HG02759 (cell line): ENCODE results near the gene TRAPPC6A.

ENCODE experiments used
- ATAC-seq: cut with Tn5 transposase; IDR thresholded peaks from one replicate; pipeline ENCODE4 v1.9.1; 2021; ENCODE audit warnings: mild to moderate bottlenecking, moderate library complexity; ENCODE audit not compliant: unreplicated experiment

The TRAPPC6A gene, protein sequence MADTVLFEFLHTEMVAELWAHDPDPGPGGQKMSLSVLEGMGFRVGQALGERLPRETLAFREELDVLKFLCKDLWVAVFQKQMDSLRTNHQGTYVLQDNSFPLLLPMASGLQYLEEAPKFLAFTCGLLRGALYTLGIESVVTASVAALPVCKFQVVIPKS

DNA sequence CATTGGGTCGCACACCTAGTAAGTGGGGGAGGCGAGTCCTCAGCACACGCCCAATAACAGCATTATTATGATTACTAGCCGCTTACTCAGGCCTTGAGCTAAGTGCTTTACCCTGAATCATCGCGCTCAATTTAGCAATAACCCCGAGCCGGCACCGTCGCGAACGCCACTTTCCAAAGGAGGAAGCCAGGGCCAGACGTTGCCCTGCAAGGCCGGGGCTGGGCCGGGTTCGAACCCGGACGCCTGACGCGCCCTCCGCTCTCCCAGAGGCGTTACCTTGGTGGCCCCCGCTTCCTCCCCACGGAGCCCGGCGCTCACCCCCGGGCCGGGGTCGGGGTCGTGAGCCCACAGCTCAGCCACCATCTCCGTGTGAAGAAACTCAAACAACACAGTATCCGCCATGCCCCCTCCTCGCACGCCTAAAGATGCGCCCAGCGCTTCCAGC lies at the start of gene TRAPPC6A:
TRAPPC6A (minus strand) TSS at position 421 of the 445 bp plus-strand sequence; CDS start at position 402, 19 bp downstream.
- peak; percentile 8 for ATAC-seq

DNA sequence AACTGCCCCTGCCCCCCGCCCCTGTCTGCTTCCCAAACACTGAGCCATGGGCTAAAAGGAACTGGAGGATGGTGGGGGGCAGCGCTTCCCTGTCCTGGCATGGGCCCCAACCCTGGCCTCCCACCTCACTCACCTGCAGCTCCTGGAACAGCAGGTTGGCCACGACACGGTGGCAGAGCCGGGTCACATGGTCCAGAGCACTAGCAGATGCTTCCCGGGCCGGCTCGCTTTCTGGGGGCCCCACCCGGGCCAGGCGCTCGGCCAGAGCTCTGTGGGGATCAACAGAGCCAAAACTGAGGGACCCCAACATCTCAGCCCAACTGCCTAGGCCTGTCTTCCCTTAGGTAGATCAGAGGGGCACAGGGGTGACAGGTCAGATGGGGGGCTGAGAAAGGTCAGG lies 46.6 kb upstream of the TRAPPC6A start:
- ATAC-seq, result no peak

DNA sequence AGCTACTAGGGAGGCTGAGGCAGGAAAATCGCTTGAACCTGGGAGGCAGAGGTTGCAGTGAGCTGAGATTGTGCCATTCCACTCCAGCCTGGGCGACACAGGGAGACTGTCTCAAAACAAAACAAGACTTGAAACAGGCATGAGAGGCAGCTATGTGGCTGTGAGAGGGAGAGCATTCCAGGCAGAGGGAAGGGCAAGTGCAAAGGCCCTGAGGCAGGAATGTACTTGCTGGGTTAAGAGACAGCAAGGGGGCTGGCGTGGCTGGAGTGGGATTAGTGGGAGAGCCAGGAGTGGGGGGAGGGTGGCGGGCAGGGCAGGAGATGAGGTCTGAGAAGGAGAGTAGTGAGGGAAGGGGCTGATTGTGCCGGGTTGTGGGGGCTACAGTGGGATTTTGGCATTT lies 45.8 kb upstream of the TRAPPC6A start:
- no peak for ATAC-seq

DNA sequence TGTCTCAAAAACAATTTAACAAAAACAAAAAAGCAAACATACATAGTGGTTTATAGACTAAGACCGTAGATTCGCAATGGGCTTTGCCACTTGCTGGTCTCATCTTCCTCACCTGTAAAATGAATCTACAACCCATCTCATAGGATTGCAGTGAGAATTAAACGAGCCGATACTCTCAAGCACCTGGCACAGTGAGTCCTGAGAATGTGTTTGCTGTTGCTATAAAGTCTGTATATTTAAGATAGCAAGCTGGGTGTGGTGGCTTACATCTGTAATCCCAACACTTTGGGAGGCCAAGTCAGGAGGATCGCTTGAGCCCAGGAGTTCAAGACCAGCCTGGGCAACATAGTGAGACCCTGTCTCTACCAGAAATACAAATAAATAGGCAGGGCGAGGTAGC lies 44.7 kb upstream of the TRAPPC6A start:
- ATAC-seq, result no peak

DNA sequence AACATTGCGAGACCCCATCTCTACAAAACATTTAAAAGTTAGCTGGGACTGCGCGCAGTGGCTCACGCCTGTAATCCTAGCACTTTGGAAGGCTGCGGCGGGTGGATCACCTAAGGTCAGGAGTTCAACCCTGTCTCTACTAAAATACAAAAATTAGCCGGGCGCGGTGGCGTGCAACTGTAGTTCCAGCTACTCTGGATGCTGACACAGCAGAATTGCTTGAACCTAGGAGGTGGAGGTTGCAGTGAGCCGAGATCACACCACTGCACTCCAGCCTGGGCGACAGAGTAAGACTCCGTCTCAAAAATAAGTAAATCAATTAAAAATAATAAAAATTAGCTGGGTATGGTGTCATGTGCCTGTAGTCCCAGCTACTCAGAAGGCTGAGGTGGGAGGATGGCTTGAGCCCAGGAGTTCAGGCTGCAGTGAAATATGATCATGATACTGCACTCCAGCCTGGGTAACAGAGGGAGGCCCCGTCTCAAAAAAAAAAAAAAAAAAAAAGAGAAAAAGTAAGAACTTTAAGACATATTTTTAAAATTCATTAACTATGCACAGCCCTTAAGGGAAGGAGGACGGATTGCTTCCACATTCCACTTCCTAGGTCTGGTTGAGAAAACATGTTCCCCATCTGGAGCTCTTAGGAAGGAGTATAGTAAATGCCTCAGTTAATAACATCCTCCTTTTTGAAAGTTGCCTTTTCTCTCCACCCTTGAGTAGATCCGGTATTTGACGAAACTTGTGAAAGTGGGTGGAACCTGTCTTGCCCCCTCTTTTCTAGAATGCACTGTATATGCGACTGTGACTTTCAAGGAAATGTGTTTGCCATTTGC lies 41.1 kb upstream of the TRAPPC6A start:
- ATAC-seq, result no peak

DNA sequence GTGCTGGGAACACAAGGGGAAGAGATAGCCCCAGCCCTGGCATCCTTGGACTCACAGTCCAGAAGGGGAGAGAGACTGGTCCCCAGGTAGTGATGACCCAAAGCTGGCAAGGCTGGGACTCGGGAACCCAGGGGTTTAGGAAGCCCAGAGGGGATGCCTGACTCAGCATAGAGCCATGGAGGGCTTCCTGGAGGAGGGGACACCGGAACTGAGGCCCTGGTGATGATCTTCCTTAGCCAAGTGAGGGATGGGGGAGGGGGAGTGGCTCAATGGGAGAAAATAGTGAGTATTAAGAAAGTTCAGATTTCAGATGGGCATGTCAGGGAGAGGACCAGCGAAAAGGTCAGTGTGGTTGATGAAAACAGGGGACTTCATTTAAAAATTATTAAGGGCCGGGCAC lies 40.4 kb upstream of the TRAPPC6A start:
- ATAC-seq, result no peak

DNA sequence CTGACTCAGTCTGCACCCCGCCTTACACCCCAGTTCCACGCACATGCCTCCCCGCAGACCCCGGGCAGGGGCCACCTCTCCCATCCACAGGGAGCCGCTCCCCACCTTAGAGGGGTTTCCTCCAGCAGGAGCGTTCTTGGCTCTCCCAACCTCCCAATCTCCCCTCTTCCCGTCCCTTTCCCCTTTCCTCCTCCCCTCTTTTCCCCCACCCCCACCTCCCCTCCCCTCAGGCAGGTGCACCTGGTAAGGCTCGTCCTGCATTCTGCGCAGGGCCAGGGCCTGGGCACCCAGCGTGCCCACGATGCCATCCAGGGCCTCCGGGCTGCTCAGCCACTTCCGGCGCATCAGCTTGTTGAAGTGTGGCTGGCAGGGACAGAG lies 39.9 kb upstream of the TRAPPC6A start:
- no peak for ATAC-seq

DNA sequence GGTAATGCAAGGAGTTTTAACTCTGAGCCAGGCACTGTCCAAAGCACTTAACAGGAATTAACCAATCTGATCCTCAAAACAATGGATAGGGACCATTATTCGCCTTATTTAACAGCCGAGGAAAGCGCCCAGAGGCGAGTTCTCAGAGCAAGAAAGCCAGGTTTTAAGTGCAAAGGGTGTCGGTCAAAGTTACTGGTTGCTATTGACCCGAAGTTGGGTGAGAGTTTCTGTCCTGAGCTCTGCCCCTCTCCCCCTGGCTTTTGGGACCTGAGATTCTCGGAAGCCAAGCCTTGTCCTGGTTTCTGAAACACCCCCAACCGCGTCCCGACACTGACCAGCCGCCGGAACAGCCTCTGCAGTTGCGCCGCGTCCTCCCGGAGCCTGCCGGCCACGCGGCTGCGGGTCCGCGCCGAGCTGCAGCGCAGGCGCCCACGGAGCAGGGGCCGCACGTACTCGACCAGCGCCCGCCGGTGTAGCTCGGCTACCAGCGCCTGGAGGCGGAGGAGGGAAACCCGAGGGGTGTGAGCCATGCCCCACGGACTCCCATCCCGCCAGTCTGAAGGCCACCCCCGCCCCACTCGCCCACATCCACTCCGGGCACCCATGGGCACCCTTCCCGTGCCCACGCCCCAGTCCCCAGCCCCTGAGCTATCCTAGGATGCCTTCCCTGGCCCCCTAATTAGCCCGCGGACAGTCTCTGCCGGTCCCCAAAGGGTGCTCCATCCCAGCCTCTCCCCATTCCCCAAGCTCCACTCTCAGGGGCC lies 39.3 kb upstream of the TRAPPC6A start:
- no peak for ATAC-seq

DNA sequence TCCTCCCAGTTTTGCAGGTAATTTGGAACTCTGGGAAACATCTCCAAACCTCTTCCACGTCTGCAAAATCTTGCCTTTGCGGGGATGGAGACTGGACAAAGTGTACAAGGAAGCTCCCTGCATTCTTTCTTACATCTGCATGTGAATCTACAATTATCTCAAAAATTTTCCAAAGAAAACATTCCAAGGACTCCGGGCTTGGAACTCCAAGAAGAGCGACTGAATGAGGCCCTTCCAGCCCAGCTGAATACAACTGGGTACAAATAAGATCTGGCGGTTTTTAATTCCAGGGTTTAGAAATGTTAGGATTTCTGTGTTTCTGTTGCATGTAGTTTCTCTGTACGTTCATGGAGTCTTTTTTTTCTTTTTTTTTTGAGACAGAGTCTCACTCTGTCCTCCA lies 38.6 kb upstream of the TRAPPC6A start:
- ATAC-seq, result no peak

DNA sequence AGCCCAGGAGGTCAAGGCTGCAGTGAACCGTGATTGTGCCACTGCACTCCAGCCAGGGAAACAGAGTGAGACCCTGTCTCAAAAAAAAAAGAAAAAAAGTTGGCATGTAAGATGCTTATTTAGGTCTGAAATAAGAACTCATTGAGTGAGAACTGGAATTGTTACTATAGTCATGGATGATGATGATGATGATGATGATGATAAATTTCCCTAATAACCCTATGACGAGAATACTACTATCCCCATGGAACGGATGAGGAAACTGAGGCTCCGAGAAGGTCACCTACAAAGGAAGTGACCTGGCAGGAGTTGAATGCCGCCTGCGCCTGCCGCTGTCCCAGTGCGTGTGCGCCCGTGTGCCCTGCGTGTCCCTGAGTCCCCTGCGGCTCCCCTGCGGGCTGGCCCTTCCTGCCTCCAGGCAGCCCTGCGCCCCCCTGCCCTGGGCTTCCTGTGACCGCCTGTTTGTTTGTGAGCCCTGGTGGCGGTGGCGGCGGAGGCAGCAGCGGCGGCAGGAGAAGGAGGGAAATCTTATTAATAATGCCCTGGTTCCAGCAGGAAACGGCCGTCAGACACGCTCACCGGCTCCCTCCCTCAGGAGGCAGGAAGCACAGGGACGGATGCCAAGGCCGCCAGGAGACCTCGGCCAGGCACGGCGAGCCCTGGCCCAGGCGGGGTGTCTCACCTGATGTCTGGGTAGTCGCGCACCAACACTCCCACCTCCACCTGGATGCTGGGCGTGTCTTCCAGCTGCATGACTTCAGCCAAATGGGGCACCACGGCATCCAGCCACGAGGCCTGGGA lies 37.6 kb upstream of the TRAPPC6A start:
- no peak for ATAC-seq

DNA sequence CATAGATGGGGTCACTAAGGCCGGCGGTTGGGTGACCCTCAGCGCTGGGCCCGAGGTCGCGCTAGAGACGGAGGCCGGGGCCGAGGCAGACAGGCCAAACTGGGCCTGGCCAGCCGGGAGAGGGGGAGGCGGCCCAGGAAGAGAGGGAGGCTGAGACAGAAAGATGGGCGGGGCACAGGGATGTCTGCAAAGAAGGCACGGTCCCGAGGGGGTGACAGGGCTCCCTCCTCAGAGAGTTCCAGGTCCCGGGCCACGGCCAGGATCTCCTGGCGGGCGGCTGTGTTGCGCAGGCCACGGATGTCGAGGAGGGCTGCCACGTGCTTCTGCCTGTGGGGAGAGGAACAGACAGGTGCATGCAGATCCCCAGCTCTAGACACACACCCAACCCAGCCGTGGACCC lies 35.0 kb upstream of the TRAPPC6A start:
- ATAC-seq, result no peak

DNA sequence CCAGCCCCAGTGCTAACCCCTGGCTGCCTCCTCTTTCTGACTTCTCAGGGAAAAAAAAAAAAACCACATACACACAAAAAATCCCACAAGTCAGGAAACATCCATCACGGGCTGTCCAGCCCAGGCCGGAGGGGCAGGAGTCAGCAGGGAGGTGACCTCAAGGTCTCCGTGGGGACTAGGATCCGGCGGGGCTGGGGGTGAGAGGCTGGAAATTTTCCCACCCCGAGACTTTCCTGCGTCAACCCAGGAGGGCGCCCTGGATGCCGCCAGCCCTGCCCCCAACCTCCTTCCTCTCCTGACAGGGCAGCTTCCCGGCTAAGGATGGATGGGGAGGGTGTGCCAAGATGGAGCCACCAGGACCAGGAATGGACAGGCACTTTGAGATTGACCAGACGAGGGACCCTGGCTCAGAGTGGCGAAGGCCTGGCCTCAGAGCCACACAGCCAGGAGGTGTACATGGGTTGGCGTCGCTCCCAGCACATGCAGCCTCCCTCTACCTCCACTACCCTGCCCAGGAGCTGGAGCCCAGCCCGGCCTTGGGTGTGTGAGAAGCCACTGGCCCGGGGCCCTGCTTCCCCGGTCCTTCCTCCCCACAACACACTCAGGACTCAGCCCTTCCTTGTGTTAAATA lies 33.8 kb upstream of the TRAPPC6A start:
- no peak for ATAC-seq

DNA sequence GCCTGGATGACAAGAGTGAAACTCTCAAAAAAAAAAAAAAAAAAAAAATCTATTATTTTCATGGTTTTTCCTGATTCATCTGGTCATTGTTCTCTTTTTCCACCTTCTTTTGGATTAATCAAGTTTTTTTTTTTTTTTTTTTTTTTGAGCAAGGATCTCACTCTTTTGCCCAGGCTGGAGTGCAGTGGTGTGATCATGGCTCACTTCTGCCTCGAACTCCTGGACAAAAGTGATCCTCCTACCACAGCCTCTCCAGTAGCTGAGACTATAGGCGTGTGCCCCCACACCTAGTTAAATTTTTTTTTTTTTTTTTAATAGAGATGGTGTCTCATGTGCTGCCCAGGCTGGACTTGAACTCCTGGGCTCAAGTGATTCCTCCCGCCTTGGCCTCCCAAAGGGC lies 28.3 kb upstream of the TRAPPC6A start:
- ATAC-seq, result no peak

DNA sequence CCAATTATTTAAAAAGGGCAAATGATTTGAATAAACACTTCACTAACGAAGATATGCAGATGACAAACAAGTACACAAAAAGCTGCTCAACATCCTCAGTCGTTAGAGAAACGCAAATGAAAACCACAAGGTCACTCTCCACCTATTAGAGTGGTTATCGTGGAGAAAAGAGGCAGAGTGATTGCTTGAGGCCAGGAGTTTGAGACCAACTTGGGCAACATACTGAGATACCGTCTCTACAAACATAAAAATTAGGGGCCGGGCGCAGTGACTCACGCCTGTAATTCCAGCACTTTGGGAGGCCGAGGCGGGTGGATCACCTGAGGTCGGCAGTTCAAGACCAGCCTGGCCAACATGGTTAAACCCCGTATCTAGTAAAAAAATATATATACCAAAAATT lies 27.8 kb upstream of the TRAPPC6A start:
- no peak for ATAC-seq

DNA sequence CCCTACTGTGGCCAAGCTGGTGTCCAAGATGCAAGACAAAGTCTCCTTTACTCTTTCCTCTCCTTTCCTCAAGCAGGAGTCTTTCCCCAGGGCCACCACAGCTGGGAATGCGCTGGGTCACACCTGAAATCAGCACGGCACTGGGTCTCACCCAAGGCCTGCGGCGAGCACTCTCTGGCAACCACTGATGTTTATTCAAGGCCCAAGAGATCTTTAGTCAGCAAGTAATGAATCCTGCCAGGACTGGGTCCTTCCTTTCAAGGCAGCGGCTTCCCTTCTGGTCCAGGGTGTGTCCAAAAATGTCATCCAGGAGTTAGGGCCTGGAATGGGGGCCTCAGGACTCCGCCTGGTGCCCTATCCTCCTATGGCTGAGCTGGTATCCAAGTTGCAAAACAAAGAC lies 24.6 kb upstream of the TRAPPC6A start:
- no peak for ATAC-seq

DNA sequence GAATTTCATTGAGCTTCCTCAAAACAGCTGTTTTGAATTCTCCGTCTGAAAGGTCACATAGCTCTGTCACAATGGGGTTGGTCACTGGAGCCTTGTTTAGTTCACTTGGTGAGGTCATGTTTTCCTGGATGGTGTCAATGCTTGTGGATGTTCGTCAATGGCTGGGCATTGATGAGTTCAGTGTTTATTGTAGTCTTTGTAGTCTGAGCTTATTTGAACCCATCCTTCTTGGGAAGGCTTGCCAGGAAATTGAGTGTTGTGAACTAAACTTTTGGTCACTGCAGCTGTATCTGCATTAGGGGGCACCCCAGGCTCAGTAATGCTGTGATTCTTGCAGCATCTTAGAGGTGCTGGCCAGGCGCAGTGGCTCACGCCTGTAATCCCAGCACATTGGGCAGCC lies 22.5 kb upstream of the TRAPPC6A start:
- ATAC-seq, result no peak

DNA sequence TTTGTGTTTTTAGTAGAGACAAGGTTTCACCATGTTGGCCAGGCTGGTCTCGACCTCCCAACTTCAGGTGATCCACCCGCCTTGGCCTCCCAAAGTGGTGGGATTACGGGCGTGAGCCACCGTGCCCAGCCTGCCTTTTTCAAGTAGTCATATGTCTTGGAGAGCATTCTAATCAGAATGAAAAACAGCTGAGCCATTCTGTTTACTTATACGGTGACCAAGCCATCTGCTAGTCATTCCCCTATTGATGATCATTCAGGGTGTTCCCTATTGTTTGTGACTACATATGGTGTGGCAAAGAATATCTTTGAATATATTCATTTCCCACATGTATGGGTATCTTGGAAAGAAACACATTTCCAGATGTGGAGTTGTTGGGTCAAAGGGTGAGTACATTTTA lies 17.7 kb upstream of the TRAPPC6A start:
- no peak for ATAC-seq

DNA sequence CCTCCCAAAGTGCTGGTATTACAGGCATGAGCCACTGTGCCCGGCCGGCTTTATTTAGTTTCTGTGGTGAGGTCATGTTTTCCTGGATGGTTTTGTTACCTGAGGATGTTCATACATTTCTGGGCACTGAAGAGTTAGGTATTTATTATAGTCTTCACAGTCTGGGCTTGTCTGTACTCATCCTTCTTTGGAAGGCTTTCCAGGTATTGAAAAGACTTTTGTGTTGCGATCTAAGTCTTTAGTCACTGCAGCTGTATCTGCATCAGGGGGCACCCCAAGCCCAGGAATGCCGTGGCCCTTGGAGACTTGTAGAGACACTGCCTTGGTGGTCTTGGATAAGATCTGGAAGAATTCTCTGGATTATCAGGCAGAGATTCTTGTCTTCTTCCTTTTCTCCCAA lies 13.3 kb upstream of the TRAPPC6A start:
- no peak for ATAC-seq

DNA sequence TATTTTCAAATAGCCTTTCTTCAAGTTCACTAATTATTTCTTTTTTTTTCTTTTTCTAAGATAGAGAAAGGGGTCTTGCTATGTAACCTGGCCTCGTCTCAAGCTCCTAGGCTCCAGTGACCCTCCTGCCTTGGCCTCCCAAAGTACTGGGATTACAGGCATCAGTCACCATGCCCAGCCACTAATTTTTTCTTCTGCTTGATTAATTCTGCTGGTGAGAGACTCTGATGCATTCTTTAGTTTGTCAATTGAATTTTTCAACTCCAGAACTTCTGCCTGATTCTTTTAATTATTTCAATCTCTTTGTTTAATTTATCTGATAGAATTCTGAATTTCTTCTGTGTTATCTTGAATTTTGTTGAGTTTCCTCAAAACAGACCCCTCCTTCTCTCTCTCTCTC lies 11.9 kb upstream of the TRAPPC6A start:
- ATAC-seq, result no peak

DNA sequence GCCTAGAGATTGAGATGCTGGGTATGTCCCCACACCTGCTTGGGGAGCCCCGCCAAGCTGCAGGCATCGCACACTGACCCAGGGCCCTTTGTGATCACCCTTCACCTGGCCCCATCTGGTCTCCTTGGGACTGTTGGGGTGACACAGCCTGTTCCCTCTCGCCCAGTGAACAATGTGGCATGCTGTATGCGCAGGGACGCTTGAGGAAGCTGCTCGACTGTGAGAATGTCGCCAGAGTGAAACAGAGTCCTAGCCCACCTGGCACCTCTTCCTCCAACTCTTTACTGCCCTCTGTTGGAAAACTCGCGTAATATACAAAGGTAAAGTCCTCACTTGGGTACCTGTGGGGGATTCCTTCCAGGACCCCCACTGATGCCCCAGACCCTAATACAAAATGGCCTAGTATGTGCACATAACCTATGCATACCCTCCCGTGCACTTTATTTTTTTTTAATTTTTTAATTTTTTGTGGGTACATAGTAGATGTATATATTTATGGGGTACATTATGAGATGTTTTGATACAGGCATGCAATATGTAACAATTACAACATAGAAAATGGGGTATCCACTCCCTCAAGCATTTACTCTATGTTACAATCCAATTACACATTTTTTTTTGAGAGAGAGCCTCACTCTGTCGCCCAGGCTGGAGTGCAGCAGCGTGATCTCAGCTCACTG lies 9.5 kb upstream of the TRAPPC6A start:
- no peak for ATAC-seq
